Occipital lobe (tissue), 2 donors: Measurements from ENCODE around the gene IGSF22. TPM values are rescaled to one million over a fixed set of nuclear protein-coding genes. Genes with fewer than 3 reads are reported as not detected.

Experiments
- DNase-seq: peaks from one replicate; lab custom pipeline; 2025; lab: John Stamatoyannopoulos, UW
- total RNA-seq: library from RNA; depleted of rRNA; stranded (reverse); fragments of >200 nt; gene quantifications from one replicate; pipeline ENCODE4 v1.2.3, GENCODE V29; 2014

IGSF22 gene
- total RNA-seq, 1 donor from 2014 or later: 0.16 TPM

- no peak for DNase-seq
Measured at GRCh38 chr11:18743900-18744514, 18.0 kb upstream of the IGSF22 start.

DNA sequence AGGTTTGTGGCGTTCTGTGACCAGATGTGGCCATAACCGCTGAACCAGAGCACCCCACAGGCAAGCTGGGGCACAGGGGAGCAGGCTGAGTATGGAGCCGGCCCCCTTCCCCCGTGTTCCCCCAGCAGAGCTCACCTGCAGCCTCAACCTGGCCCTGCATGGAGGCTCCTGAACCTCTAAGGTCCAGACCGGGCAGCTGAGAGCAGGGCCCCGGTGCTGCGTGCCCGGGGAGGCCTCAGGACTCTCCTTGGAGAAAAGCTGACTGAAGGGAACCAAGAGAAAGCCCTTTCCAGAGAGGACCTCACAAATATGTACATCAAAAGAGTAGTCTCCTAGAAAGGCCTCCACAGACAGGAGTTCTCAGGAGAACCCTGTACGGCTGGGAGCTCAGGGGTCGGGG is 17.4 kb upstream of the IGSF22 start:
- no peak for DNase-seq

- DNase-seq: no peak
Measured at GRCh38 chr11:18741783-18742182, 15.8 kb upstream of the IGSF22 start.

DNA sequence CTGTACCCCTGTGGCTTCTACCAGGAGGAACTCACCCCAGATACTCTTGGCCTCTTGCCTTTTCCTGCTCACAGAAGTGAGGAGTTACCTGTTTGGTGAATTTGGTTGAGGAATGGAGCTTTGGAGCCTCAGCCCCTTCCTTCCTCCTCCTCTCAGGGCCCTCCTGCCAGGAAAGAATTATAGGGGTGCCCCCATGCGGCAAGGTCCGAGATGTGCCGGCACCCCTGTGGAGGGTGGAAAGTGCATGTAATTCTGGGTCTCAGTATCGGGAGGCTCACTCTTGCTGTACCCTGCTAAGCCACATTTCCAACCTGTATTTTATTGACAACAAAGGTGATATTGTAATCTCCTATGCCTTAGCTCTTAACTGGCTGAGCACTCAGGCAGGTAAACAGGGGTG is 13.7 kb upstream of the IGSF22 start:
- DNase-seq: no peak

DNA sequence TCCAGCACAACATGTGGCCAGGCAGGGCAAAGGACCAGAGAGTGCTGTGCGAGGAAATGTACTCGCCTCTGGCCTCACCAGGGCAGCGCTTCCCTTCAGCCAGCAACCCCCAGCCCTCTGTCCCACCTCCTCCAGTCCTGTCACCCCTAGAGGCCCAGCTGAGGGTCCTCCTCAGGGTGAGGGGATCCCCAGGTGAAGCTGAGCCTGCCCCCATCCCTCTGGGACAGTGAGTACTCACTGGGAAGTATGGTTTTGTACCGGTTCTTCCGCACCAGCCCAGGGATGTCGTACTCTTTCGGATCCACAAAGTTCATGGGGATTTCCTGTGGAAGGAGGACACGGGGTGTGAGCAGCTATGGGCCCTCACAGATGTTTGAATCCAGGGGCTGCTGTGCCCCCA is 11.7 kb upstream of the IGSF22 start:
- no peak for DNase-seq

DNA sequence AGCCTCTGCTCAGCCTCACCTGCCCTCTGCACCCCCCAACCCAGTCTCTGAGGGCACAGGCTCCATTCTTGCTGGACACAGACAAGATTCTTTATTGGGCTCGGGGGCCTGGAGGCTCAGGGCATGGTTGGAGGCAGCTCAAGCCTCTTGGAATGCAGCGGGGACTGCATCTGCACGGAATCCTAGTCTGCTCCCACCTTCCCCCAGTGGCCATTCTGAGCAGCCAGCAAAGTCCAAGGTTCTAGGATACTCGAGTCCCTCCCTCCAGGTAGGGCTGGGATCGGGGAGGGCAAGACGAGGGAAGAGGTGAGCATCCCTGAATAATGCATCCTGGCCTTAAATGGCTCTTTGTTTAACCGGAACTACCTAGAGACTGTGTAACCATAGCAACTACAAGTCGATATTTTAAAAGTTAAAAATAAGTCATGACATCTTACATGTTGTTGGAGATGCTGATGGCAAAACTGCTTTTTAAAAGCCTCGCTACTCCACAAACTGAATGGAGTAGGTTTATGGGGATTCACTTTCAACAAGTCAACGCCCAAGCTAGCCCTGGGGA is 10.7 kb upstream of the IGSF22 start:
- DNase-seq: no peak

GRCh38 chr11:18733202-18733601 is 7.2 kb upstream of the IGSF22 start:
- no peak for DNase-seq

- peak; percentile 33 for DNase-seq
Measured at GRCh38 chr11:18731949-18732821, 6.2 kb upstream of the IGSF22 start.

GRCh38 chr11:18731441-18731840 is 5.5 kb upstream of the IGSF22 start:
- DNase-seq: no peak

- no peak for DNase-seq
Measured at GRCh38 chr11:18730020-18730419, 4.0 kb upstream of the IGSF22 start.

DNA sequence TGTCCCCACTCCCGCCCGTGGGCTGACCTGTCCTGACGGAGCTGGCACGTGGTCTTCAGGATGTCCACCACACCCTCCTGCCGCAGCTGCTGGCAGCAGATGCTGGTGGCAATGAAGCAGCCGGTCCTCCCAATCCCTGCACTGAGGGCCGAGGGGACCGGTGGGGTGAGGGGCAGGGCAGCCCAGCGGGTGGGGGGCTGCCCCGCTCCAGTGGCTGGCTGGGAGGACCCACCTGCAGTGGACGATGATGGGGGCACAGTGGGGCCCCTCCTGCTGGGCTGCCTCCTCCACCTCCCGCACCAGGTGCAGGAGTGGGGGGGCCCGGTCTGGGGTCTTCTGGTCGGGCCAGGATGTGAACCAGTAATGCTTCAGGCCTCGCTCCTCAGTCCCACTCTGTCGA is 3.4 kb upstream of the IGSF22 start:
- DNase-seq: no peak

DNA sequence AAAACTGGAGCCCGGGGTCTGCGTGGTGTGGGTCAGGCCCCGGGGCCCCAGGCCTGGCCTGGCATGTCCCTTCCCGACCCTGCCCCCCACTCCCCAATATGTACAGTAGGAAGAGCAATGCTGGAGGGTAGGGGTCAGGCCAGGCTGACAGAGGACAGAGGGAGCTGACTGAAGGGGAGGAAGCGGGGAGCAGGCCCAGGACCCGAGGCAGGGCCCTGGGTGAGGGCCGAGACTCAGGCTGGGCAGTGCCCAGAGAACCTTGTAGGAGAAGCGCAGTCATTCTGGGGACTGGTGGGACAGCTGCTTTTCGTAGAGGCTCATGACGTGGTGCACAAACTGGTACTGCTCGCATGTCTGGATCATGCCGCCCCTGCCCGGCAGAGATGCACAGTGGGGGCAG is 2.7 kb upstream of the IGSF22 start:
- DNase-seq: no peak

- no peak for DNase-seq
Measured at GRCh38 chr11:18727479-18728236, 1.7 kb upstream of the IGSF22 start.

DNA sequence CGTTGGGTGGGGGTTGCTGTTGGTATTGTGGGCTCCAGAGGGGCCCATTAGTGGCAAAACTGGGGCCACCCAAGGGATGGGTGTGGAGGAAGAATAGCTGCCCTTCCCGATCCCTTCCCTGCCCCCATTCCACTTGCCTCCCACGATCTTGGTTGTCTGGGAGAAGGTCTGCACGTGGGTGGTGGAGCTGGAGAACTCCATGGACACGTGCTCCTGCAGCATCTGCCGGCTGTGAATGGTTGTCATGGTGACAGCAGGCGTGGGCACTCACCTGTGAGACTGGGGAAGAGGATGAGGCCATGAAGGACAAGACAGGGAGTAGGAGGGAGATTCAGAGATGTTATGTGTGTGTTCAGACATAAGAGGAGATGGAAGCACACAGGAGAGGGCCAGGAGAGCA is 2.0 kb downstream of the IGSF22 start:
- peak; percentile 71 for DNase-seq

GRCh38 chr11:18722293-18722637 is 3.7 kb downstream of the IGSF22 start:
- DNase-seq: no peak

- no peak for DNase-seq
Measured at GRCh38 chr11:18721561-18722292, 4.3 kb downstream of the IGSF22 start.

GRCh38 chr11:18720808-18721560 is 5.0 kb downstream of the IGSF22 start:
- peak; percentile 66 for DNase-seq

GRCh38 chr11:18720091-18720807 is 5.7 kb downstream of the IGSF22 start:
- DNase-seq: peak; percentile 42

- DNase-seq: no peak
Measured at GRCh38 chr11:18715476-18715875, 10.5 kb downstream of the IGSF22 start.

GRCh38 chr11:18714443-18714780 is 11.6 kb downstream of the IGSF22 start:
- DNase-seq: no peak
